GM19395 (cell line): ENCODE data around the gene COQ9.
"Not testable (repeated sequence)": the region's sequence is repeated elsewhere in the genome, so short reads cannot be mapped to it uniquely, and the experiment has no call there.

Experiments
- ATAC-seq: cut with Tn5 transposase; IDR thresholded peaks from one replicate; pipeline ENCODE4 v1.9.1; 2021; ENCODE audit warnings: mild to moderate bottlenecking, moderate library complexity; ENCODE audit not compliant: unreplicated experiment

COQ9 gene

GRCh38 chr16:57426356-57426755 is 20.9 kb upstream of the COQ9 start:
- no peak for ATAC-seq

GRCh38 chr16:57427307-57427706 is 20.0 kb upstream of the COQ9 start:
- no peak for ATAC-seq

GRCh38 chr16:57427824-57428223 is 19.5 kb upstream of the COQ9 start:
- no peak for ATAC-seq

- ATAC-seq: no peak
Measured at GRCh38 chr16:57430955-57431354, 16.3 kb upstream of the COQ9 start.

GRCh38 chr16:57432505-57432904 is 14.8 kb upstream of the COQ9 start:
- no peak for ATAC-seq

- ATAC-seq: no peak
Measured at GRCh38 chr16:57432989-57433388, 14.3 kb upstream of the COQ9 start.

GRCh38 chr16:57434003-57434402 is 13.3 kb upstream of the COQ9 start:
- ATAC-seq: no peak

GRCh38 chr16:57435838-57436237 is 11.4 kb upstream of the COQ9 start:
- no peak for ATAC-seq

- ATAC-seq: not testable (repeated sequence)
Measured at GRCh38 chr16:57439947-57440346, 7.3 kb upstream of the COQ9 start.

GRCh38 chr16:57440551-57440950 is 6.7 kb upstream of the COQ9 start:
- ATAC-seq: not testable (repeated sequence)

- no peak for ATAC-seq
Measured at GRCh38 chr16:57444711-57445110, 2.6 kb upstream of the COQ9 start.

GRCh38 chr16:57445510-57445909 is 1.8 kb upstream of the COQ9 start:
- no peak for ATAC-seq

GRCh38 chr16:57446531-57447185 is 621 bp upstream of the COQ9 start:
- peak; percentile 47 for ATAC-seq

- ATAC-seq: no peak
Measured at GRCh38 chr16:57452021-57452420, 4.7 kb downstream of the COQ9 start.

GRCh38 chr16:57462209-57462977 is 15.1 kb downstream of the COQ9 start, which contains the start of gene POLR2C:
Gene POLR2C (plus strand): TSS chr16:57462679. CDS start chr16:57462725, 46 bp downstream.
- ATAC-seq: peak; percentile 91

- ATAC-seq: peak; percentile 17
Measured at GRCh38 chr16:57462978-57463362, 15.7 kb downstream of the COQ9 start.

GRCh38 chr16:57464523-57464922 is 17.2 kb downstream of the COQ9 start:
- no peak for ATAC-seq

- ATAC-seq: no peak
Measured at GRCh38 chr16:57468346-57468745, 21.1 kb downstream of the COQ9 start.

GRCh38 chr16:57469046-57469445 is 21.8 kb downstream of the COQ9 start:
- no peak for ATAC-seq

GRCh38 chr16:57469917-57470470 is 22.7 kb downstream of the COQ9 start:
- no peak for ATAC-seq

- no peak for ATAC-seq
Measured at GRCh38 chr16:57470711-57471110, 23.4 kb downstream of the COQ9 start.

GRCh38 chr16:57471209-57471608 is 23.9 kb downstream of the COQ9 start:
- no peak for ATAC-seq
